Smooth muscle cell (in vitro differentiated cells): ENCODE data around the gene SLC24A4. TPM values are rescaled to one million over a fixed set of nuclear protein-coding genes. Genes with fewer than 3 reads are reported as not detected.

ENCODE experiments used
- DNase-seq: peaks from one replicate; lab custom pipeline; 2025; ENCODE audit not compliant: unreplicated experiment; lab: John Stamatoyannopoulos, UW
- H2AFZ ChIP-seq: fragments of 200-600 bp; sonication (generic); 2 replicates; pipeline ENCODE4 v1.6.0; 2016; ENCODE audit warnings: antibody characterized with exemption, low read depth, mild to moderate bottlenecking
- H3F3A ChIP-seq: fragments of 200-600 bp; sonication (generic); 2 replicates; pipeline ENCODE4 v1.6.0; 2017; ENCODE audit warnings: antibody characterized with exemption, low read depth
- H3K27ac ChIP-seq: fragments of 200-600 bp; sonication (generic); 2 replicates; pipeline ENCODE4 v1.5.1; 2016; ENCODE audit warnings: low read depth, mild to moderate bottlenecking
- H3K27me3 ChIP-seq: fragments of 200-600 bp; sonication (generic); 2 replicates; pipeline ENCODE4 v1.6.1; 2016; ENCODE audit warnings: low read depth, mild to moderate bottlenecking
- H3K36me3 ChIP-seq: fragments of 200-600 bp; sonication (generic); 2 replicates; pipeline ENCODE4 v1.5.1; 2016; ENCODE audit warnings: low read depth
- H3K4me1 ChIP-seq: fragments of 200-600 bp; sonication (generic); 2 replicates; pipeline ENCODE4 v1.5.1; 2016; ENCODE audit warnings: low read depth
- H3K4me2 ChIP-seq: fragments of 200-600 bp; sonication (generic); 2 replicates; pipeline ENCODE4 v1.6.0; 2016; ENCODE audit warnings: mild to moderate bottlenecking
- H3K4me3 ChIP-seq: fragments of 200-600 bp; sonication (generic); 2 replicates; pipeline ENCODE4 v1.5.1; 2016; ENCODE audit warnings: mild to moderate bottlenecking
- H3K79me2 ChIP-seq: fragments of 200-600 bp; sonication (generic); 2 replicates; pipeline ENCODE4 v1.6.0; 2016; ENCODE audit warnings: low read depth, mild to moderate bottlenecking
- H3K9ac ChIP-seq: fragments of 200-600 bp; sonication (generic); 2 replicates; pipeline ENCODE4 v1.6.0; 2016; ENCODE audit warnings: low read depth
- H3K9me3 ChIP-seq: fragments of 200-600 bp; sonication (generic); replicated peaks from 2 replicates; pipeline ENCODE4 v1.5.1; 2016; ENCODE audit warnings: low read depth
- H4K20me1 ChIP-seq: fragments of 200-600 bp; sonication (generic); 2 replicates; pipeline ENCODE4 v1.6.0; 2016; ENCODE audit warnings: low read depth
- CTCF ChIP-seq: fragments of 200-600 bp; sonication (generic); IDR thresholded peaks from 2 replicates; pipeline ENCODE4 v1.5.1; 2017; ENCODE audit warnings: borderline replicate concordance, mild to moderate bottlenecking, antibody characterized with exemption; ENCODE audit not compliant: insufficient read depth, poor library complexity, severe bottlenecking
- WGBS: methylation state at CpG from one replicate; pipeline ENCODE4 v1.1.7; 2016; ENCODE audit warnings: low lambda C conversion rate; 5-methylcytosine and 5-hydroxymethylcytosine counted together
- polyA plus RNA-seq: library from polyadenylated mRNA; unstranded; fragments of >200 nt; fragmentation: Nextera tagmentation; extraction: Ambion mirVana; gene quantifications from 2 replicates; pipeline ENCODE4 v1.2.1, GENCODE V29; 2016
- total RNA-seq: library from RNA; depleted of rRNA; stranded (reverse); fragments of >200 nt; gene quantifications from 2 replicates; pipeline ENCODE4 v1.2.3, GENCODE V29; 2014

Gene SLC24A4
- total and polyA plus RNA-seq, 2 experiments from 2014 or later, result 0.58 TPM; not detected in 1

GRCh38 chr14:92348154-92348553 lies 25.2 kb downstream of the SLC24A4 start:
- Histone ChIP-seq H3K4me2 (no peak overlapping the region), H2AFZ (no peak overlapping the region), H3K36me3 (no peaks in the 10 kb centered on the region), H3K4me3 (no peak overlapping the region), H3F3A (no peaks in the 10 kb centered on the region), H3K9ac (no peak overlapping the region), H4K20me1 (no peaks in the 10 kb centered on the region), H3K9me3 (no peaks in the 10 kb centered on the region), H3K4me1 (no peaks in the 10 kb centered on the region), H3K27ac (no peak overlapping the region), H3K79me2 (no peaks in the 10 kb centered on the region), H3K27me3 (peaks cover 8% of the 10 kb centered on the region)
- TF ChIP-seq CTCF, result no peak
- WGBS, result 87% methylated on average over 5 of the region's 5 CpGs
- no peak for DNase-seq

- Histone ChIP-seq H3K4me3 (no peak overlapping the region), H3F3A (no peaks in the 10 kb centered on the region), H3K27ac (no peak overlapping the region), H3K9me3 (no peaks in the 10 kb centered on the region), H2AFZ (no peak overlapping the region), H3K4me1 (no peaks in the 10 kb centered on the region), H3K36me3 (no peaks in the 10 kb centered on the region), H3K27me3 (peaks cover 8% of the 10 kb centered on the region), H3K4me2 (no peak overlapping the region), H3K79me2 (no peaks in the 10 kb centered on the region), H4K20me1 (no peaks in the 10 kb centered on the region), H3K9ac (no peak overlapping the region)
- no peak for TF ChIP-seq CTCF
- WGBS, result 95% methylated on average over 1 of the region's 1 CpG
- DNase-seq, result no peak
Observed at GRCh38 chr14:92351750-92352149, 28.8 kb downstream of the SLC24A4 start.

- Histone ChIP-seq H4K20me1 (no peaks in the 10 kb centered on the region), H2AFZ (no peak overlapping the region), H3K4me3 (no peak overlapping the region), H3K9me3 (no peaks in the 10 kb centered on the region), H3F3A (no peaks in the 10 kb centered on the region), H3K4me1 (no peaks in the 10 kb centered on the region), H3K27ac (no peak overlapping the region), H3K27me3 (peaks cover 9% of the 10 kb centered on the region), H3K36me3 (no peaks in the 10 kb centered on the region), H3K79me2 (no peaks in the 10 kb centered on the region), H3K9ac (no peak overlapping the region), H3K4me2 (no peak overlapping the region)
- WGBS, result 56% methylated on average over 9 of the region's 9 CpGs
- no peak for DNase-seq
- TF ChIP-seq CTCF, result peak; percentile 23
Observed at GRCh38 chr14:92352158-92352985, 29.4 kb downstream of the SLC24A4 start.

- Histone ChIP-seq H3K9ac (no peak overlapping the region), H3K27me3 (peaks cover 10% of the 10 kb centered on the region), H3K27ac (no peak overlapping the region), H3K4me2 (no peak overlapping the region), H4K20me1 (no peaks in the 10 kb centered on the region), H2AFZ (no peak overlapping the region), H3K4me1 (no peaks in the 10 kb centered on the region), H3K79me2 (no peaks in the 10 kb centered on the region), H3K9me3 (no peaks in the 10 kb centered on the region), H3F3A (no peaks in the 10 kb centered on the region), H3K36me3 (no peaks in the 10 kb centered on the region), H3K4me3 (no peak overlapping the region)
- no peak for DNase-seq
- 81% methylated on average over 3 of the region's 3 CpGs for WGBS
- no peak for TF ChIP-seq CTCF
Observed at GRCh38 chr14:92353447-92353846, 30.5 kb downstream of the SLC24A4 start.
